TTC549 (cell line): ENCODE data around the gene CAMTA1.

Source experiments
- FAIRE-seq: peaks from 2 replicates; lab custom pipeline; 2012; peaks lifted over from hg19 to GRCh38; lab: Jason Lieb, UNC

CAMTA1 gene

GRCh38 chr1:7345516-7345915 is 560.3 kb downstream of the CAMTA1 start:
- FAIRE-seq: no peak

- no peak for FAIRE-seq
Observed at GRCh38 chr1:7346070-7346596, 560.9 kb downstream of the CAMTA1 start.

- FAIRE-seq: no peak
Observed at GRCh38 chr1:7346600-7347570, 561.6 kb downstream of the CAMTA1 start.

- no peak for FAIRE-seq
Observed at GRCh38 chr1:7348073-7348472, 562.8 kb downstream of the CAMTA1 start.

- FAIRE-seq: no peak
Observed at GRCh38 chr1:7348580-7348979, 563.3 kb downstream of the CAMTA1 start.

- no peak for FAIRE-seq
Observed at GRCh38 chr1:7350804-7351203, 565.5 kb downstream of the CAMTA1 start.

GRCh38 chr1:7351649-7352048 is 566.4 kb downstream of the CAMTA1 start:
- FAIRE-seq: no peak

- FAIRE-seq: no peak
Observed at GRCh38 chr1:7352364-7352763, 567.1 kb downstream of the CAMTA1 start.

- no peak for FAIRE-seq
Observed at GRCh38 chr1:7352974-7353373, 567.7 kb downstream of the CAMTA1 start.

- no peak for FAIRE-seq
Observed at GRCh38 chr1:7355646-7356045, 570.4 kb downstream of the CAMTA1 start.

GRCh38 chr1:7356079-7356478 is 570.8 kb downstream of the CAMTA1 start:
- FAIRE-seq: no peak

GRCh38 chr1:7358425-7358824 is 573.2 kb downstream of the CAMTA1 start:
- FAIRE-seq: no peak

- no peak for FAIRE-seq
Observed at GRCh38 chr1:7360526-7360925, 575.3 kb downstream of the CAMTA1 start.

- no peak for FAIRE-seq
Observed at GRCh38 chr1:7362947-7363346, 577.7 kb downstream of the CAMTA1 start.

GRCh38 chr1:7363450-7363849 is 578.2 kb downstream of the CAMTA1 start:
- FAIRE-seq: no peak

GRCh38 chr1:7365706-7366105 is 580.5 kb downstream of the CAMTA1 start:
- no peak for FAIRE-seq

GRCh38 chr1:7366286-7366954 is 581.2 kb downstream of the CAMTA1 start:
- no peak for FAIRE-seq

GRCh38 chr1:7366955-7367665 is 581.9 kb downstream of the CAMTA1 start:
- FAIRE-seq: no peak

- FAIRE-seq: no peak
Observed at GRCh38 chr1:7369866-7370265, 584.6 kb downstream of the CAMTA1 start.

GRCh38 chr1:7371926-7372325 is 586.7 kb downstream of the CAMTA1 start:
- no peak for FAIRE-seq

GRCh38 chr1:7372477-7373120 is 587.3 kb downstream of the CAMTA1 start:
- no peak for FAIRE-seq

GRCh38 chr1:7373251-7373650 is 588.0 kb downstream of the CAMTA1 start:
- no peak for FAIRE-seq
